CD1c-positive myeloid dendritic cell (primary cell): ENCODE measurements around the gene PTBP1.
"Not testable (repeated sequence)": the region's sequence is repeated elsewhere in the genome, so short reads cannot be mapped to it uniquely, and the experiment has no call there.

Experiments
- DNase-seq: peaks from one replicate; pipeline ENCODE4 v3.0.0-alpha.2; 2016; ENCODE audit errors: extremely low spot score

Gene PTBP1

GRCh38 chr19:827710-828321, 30.6 kb downstream of the PTBP1 start, which contains the start of gene AZU1:
AZU1 (plus strand) TSS chr19:827837; CDS start chr19:827847, 10 bp downstream.
- peak; percentile 41 for DNase-seq

- DNase-seq, result no peak
These were observed 32.0 kb downstream of the PTBP1 start for GRCh38 chr19:829129-829758.

GRCh38 chr19:831407-832369, 34.4 kb downstream of the PTBP1 start:
- DNase-seq, result no peak

GRCh38 chr19:834216-834615, 37.0 kb downstream of the PTBP1 start:
- no peak for DNase-seq

GRCh38 chr19:835210-835810, 38.1 kb downstream of the PTBP1 start:
- DNase-seq, result no peak

- DNase-seq, result peak; percentile 72
These were observed 43.4 kb downstream of the PTBP1 start, which contains the start of gene PRTN3 for GRCh38 chr19:840519-841206. PRTN3 (plus strand) TSS chr19:840999; CDS start chr19:841009, 10 bp downstream.

GRCh38 chr19:842802-843179, 45.5 kb downstream of the PTBP1 start:
- not testable (repeated sequence) for DNase-seq

- peak; percentile 44 for DNase-seq
These were observed 46.1 kb downstream of the PTBP1 start for GRCh38 chr19:843180-843835.

GRCh38 chr19:843836-844545, 46.7 kb downstream of the PTBP1 start:
- no peak for DNase-seq

GRCh38 chr19:844546-844971, 47.3 kb downstream of the PTBP1 start:
- no peak for DNase-seq

GRCh38 chr19:845707-846521, 48.7 kb downstream of the PTBP1 start:
- no peak for DNase-seq

GRCh38 chr19:848386-848921, 51.2 kb downstream of the PTBP1 start:
- DNase-seq, result peak; percentile 37

- DNase-seq, result not testable (repeated sequence)
These were observed 51.9 kb downstream of the PTBP1 start for GRCh38 chr19:849195-849594.

GRCh38 chr19:850221-850978, 53.1 kb downstream of the PTBP1 start:
- DNase-seq, result peak; percentile 67

GRCh38 chr19:850979-851335, 53.7 kb downstream of the PTBP1 start:
- no peak for DNase-seq

GRCh38 chr19:852136-853013, 55.1 kb downstream of the PTBP1 start, which contains the start of gene ELANE:
ELANE (plus strand) TSS chr19:852303; CDS start chr19:852329, 26 bp downstream.
- DNase-seq, result no peak

GRCh38 chr19:853014-853585, 55.8 kb downstream of the PTBP1 start:
- DNase-seq, result no peak
